Measurements from ENCODE around the gene KANSL1L. TPM values are rescaled to one million over a fixed set of nuclear protein-coding genes. Genes with fewer than 3 reads are reported as not detected.

Gene KANSL1L
- total and polyA plus RNA-seq, 12 donors = 4.0 to 27.3 (median 18.9) TPM

DNA sequence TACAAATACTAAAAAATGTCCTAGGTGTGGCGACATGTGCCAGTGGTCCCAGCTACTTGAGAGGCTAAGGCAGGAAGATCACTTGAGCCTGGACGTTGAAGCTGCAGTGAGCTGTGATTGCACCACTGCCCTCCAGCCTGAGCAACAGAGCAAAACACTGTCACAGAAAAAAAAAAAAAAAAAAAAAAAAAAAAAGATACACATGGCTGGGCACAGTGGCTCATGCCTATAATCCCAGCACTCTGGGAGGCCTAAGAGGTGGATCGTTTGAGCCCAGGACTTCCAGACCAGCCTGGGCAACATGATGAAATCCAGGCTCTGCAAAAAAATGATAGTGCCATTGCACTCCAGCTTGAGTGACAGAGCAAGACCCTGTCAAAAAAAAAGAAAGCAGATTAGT is 13.7 kb downstream of the KANSL1L start:
- intact Hi-C loops (cut with DNase I) = no loop called here
- DNase-seq (no peak), ATAC-seq (no peak)
- 62 to 69% methylated on average over 3 of the region's 3 CpGs for WGBS, 2 donors
- Histone ChIP-seq H3K9me3 (no peaks in the 10 kb centered on the region), H3K4me3 (no peak overlapping the region), H3K27ac (no peak overlapping the region), H3K36me3 (peaks cover 0 to 44% (median 13%) of the 10 kb centered on the region in 9 donors), H3K4me1 (peaks cover 0 to 24% (median 11%) of the 10 kb centered on the region in 9 donors), H3K27me3 (no peaks in the 10 kb centered on the region)
- TF ChIP-seq CTCF (IDR thresholded peaks at IDR 0.05) = no peak

- no peaks in the 10 kb centered on the region for H3K27me3 ChIP-seq
- no peak for TF ChIP-seq CTCF (IDR thresholded peaks at IDR 0.05)
- H3K27ac ChIP-seq = no peak overlapping the region
- DNase-seq = no peak
- no peak overlapping the region for H3K4me3 ChIP-seq
- ATAC-seq = no peak
- peaks cover 0 to 64% (median 23%) of the 10 kb centered on the region in 9 donors for H3K36me3 ChIP-seq
- intact Hi-C loops (cut with DNase I) = no loop called here
- H3K4me1 ChIP-seq = peaks cover 0 to 4% (median 0%) of the 10 kb centered on the region in 9 donors
- H3K9me3 ChIP-seq = no peaks in the 10 kb centered on the region
These were observed 23.6 kb downstream of the KANSL1L start for GRCh38 chr2:210147614-210148013.

- intact Hi-C loops (cut with DNase I) = no loop called here
These were observed 39.0 kb downstream of the KANSL1L start for GRCh38 chr2:210132239-210132638.

GRCh38 chr2:210128961-210129360 is 42.2 kb downstream of the KANSL1L start:
- TF ChIP-seq CTCF (IDR thresholded peaks at IDR 0.05) = no peak
- WGBS, 2 donors = 26 to 36% methylated on average over 3 of the region's 3 CpGs

More at GRCh38 chr2:210132239-210132638, 39.0 kb downstream of the KANSL1L start:
- peaks cover 0 to 21% (median 9%) of the 10 kb centered on the region in 9 donors for H3K36me3 ChIP-seq
- H3K9me3 ChIP-seq = peaks cover 0 to 12% (median 0%) of the 10 kb centered on the region in 11 donors
- H3K27ac ChIP-seq = no peak overlapping the region
- TF ChIP-seq CTCF (IDR thresholded peaks at IDR 0.05) = no peak
- no peaks in the 10 kb centered on the region for H3K27me3 ChIP-seq
- no peak overlapping the region for H3K4me3 ChIP-seq
- ATAC-seq = no peak
- peaks cover 0 to 20% (median 0%) of the 10 kb centered on the region in 9 donors for H3K4me1 ChIP-seq
- DNase-seq = no peak

More at GRCh38 chr2:210128961-210129360, 42.2 kb downstream of the KANSL1L start:
- no peaks in the 10 kb centered on the region for H3K27me3 ChIP-seq
- H3K9me3 ChIP-seq = peaks cover 0 to 38% (median 12%) of the 10 kb centered on the region in 11 donors
- H3K27ac ChIP-seq = no peak overlapping the region
- H3K36me3 ChIP-seq = peaks cover 0 to 50% (median 32%) of the 10 kb centered on the region in 9 donors
- H3K4me3 ChIP-seq = no peak overlapping the region
- ATAC-seq (peak in 1 of 8 donors; percentile 39), DNase-seq (no peak)
- intact Hi-C loops (cut with DNase I) = no loop called here
- H3K4me1 ChIP-seq = peaks cover 0 to 10% (median 0%) of the 10 kb centered on the region in 9 donors
